HEK293T (cell line): ENCODE measurements around the gene CHL1.

Source experiments
- BHLHE40 ChIP-seq: fragments of 450-650 bp; IDR thresholded peaks from 2 replicates; pipeline ENCODE4 v1.6.1; 2016; ENCODE audit warnings: mild to moderate bottlenecking, moderate library complexity, borderline replicate concordance
- FOXM1 ChIP-seq: fragments of 450-650 bp; IDR thresholded peaks from 2 replicates; pipeline ENCODE4 v1.6.1; 2017; ENCODE audit warnings: mild to moderate bottlenecking, borderline replicate concordance
- L3MBTL2 ChIP-seq: fragments of 450-650 bp; conservative IDR thresholded peaks from 2 replicates; pipeline ENCODE4 v1.6.1; 2016; ENCODE audit warnings: mild to moderate bottlenecking

GRCh38 chr3:249587-250262 is 53.2 kb downstream of the CHL1 start:
- no peak for TF ChIP-seq BHLHE40
- TF ChIP-seq L3MBTL2 = no peak
- no peak for TF ChIP-seq FOXM1
